Measurements from ENCODE around the gene BCKDHB. TPM values are rescaled to one million over a fixed set of nuclear protein-coding genes. Genes with fewer than 3 reads are reported as not detected.

BCKDHB gene
- total and polyA plus RNA-seq, 2 of the 4 experiments (the other 2 are of a cell fraction): 11.2 to 11.8 TPM

DNA sequence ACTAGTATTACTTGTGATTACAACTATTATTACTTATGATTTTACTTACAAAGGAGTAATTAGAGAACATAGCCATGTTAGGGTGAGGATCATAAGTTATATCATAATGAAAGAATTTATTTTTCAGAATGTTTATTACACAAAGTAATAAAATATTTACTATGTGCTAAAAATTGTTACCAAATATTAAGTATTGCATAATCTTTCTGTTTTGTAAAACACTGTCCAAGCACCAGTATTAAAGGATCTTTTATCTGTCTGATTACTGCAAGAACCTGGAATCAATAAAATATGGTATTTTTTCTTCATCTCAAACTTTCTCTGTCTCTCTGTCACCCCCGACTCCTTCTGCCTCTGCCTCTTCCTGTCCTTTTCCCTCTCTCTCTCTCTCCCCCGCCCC, 250.1 kb downstream of the BCKDHB start:
- WGBS, 2 experiments (ENCODE audit: extremely low coverage in 2 of 2, insufficient read length in 1 of 2): no CpG with 5 or more reads among the region's 2 CpGs
- Histone ChIP-seq H2BK20ac (ENCODE audit: low read depth, low read length) (no peak overlapping the region), H3K9me1 (ENCODE audit: insufficient read depth, low read length) (no peaks in the 10 kb centered on the region), H4K20me1 (ENCODE audit: insufficient read depth, low read length) (no peaks in the 10 kb centered on the region), H3K9ac (ENCODE audit: low read depth, low read length) (no peak overlapping the region), H4K91ac (ENCODE audit: insufficient read depth, low read depth, low read length) (no peak overlapping the region), H3K27me3 (ENCODE audit: control insufficient read depth, insufficient read depth, low read length) (no peaks in the 10 kb centered on the region), H3K4me2 (ENCODE audit: low read depth, low read length) (no peak overlapping the region), H4K5ac (ENCODE audit: low read depth, low read length) (no peak overlapping the region), H3K9me3 (ENCODE audit: control insufficient read depth, insufficient read depth, low read length) (no peaks in the 10 kb centered on the region), H3K36me3 (ENCODE audit: control insufficient read depth, insufficient read depth, low read length) (no peaks in the 10 kb centered on the region), H2AK9ac (replicated peaks; ENCODE audit: low read depth, low read length, poor library complexity) (no peak overlapping the region), H3K27ac (ENCODE audit: insufficient read depth, low read length) (no peak overlapping the region), H3K4me1 (ENCODE audit: control insufficient read depth, insufficient read depth, low read length) (no peaks in the 10 kb centered on the region), H2BK120ac (ENCODE audit: low read depth, low read length) (no peak overlapping the region), H4K8ac (ENCODE audit: low read depth in 2 of 2, low read length in 2 of 2) (no peak overlapping the region), H3K4ac (ENCODE audit: low read depth, low read length) (no peak overlapping the region), H3K18ac (ENCODE audit: low read depth, low read length) (no peak overlapping the region), H3K56ac (ENCODE audit: extremely low read depth, insufficient read depth, low read length) (no peak overlapping the region), H3K14ac (replicated peaks; ENCODE audit: low read depth, low read length) (no peak overlapping the region), H3K23ac (ENCODE audit: low read depth, low read length) (no peak overlapping the region), H3K79me1 (ENCODE audit: low read depth in 1 of 2, low read length in 2 of 2) (no peaks in the 10 kb centered on the region), H2AK5ac (ENCODE audit: low read depth, low read length) (no peak overlapping the region), H2BK5ac (ENCODE audit: low read depth, low read length, poor library complexity, severe bottlenecking) (no peak overlapping the region), H2AFZ (replicated peaks; ENCODE audit: low read length, poor library complexity) (no peak overlapping the region), H2BK15ac (ENCODE audit: low read depth, low read length) (no peak overlapping the region), H3K4me3 (ENCODE audit: insufficient read depth, low read depth, low read length) (no peak overlapping the region)
- CTCF ChIA-PET: no interaction called here
- POLR2A ChIA-PET (ENCODE audit: unreplicated experiment): no interaction called here
- TF ChIP-seq CEBPB (IDR thresholded peaks at IDR 0.05; ENCODE audit: low read depth, low read length) (peak; percentile 61), CHD1 (IDR thresholded peaks at IDR 0.05; ENCODE audit: low read depth, low read length) (no peak)
- in situ Hi-C loops (cut with MboI; ENCODE audit: low sequenced_read_pairs): no loop called here
- ATAC-seq (ENCODE audit: low read depth): no peak
- no TSS peak for BruUV-seq (replicated peaks)
- intact Hi-C loops (cut with micrococcal nuclease): no loop called here
- dilution Hi-C loops (cut with HindIII; ENCODE audit: low sequenced_read_pairs, unreplicated experiment): no loop called here
- no peak for DNase-seq

Measured in IMR-90 (cell line).